GM12874 (cell line): ENCODE results near the gene IFITM5.

Experiments
- TF ChIP-seq, protein P1 (sequence below): IDR thresholded peaks from 2 replicates; pipeline ENCODE4 v1.5.1; 2011; ENCODE audit warnings: low read depth, mild to moderate bottlenecking, control low read depth, low read length, moderate library complexity; ENCODE audit not compliant: insufficient read depth

The IFITM5 gene

GRCh38 chr11:299081-299891 is at the start of gene IFITM5:
IFITM5 (minus strand) TSS chr11:299526; CDS start chr11:299490, 36 bp downstream.
- TF ChIP-seq, protein P1, sequence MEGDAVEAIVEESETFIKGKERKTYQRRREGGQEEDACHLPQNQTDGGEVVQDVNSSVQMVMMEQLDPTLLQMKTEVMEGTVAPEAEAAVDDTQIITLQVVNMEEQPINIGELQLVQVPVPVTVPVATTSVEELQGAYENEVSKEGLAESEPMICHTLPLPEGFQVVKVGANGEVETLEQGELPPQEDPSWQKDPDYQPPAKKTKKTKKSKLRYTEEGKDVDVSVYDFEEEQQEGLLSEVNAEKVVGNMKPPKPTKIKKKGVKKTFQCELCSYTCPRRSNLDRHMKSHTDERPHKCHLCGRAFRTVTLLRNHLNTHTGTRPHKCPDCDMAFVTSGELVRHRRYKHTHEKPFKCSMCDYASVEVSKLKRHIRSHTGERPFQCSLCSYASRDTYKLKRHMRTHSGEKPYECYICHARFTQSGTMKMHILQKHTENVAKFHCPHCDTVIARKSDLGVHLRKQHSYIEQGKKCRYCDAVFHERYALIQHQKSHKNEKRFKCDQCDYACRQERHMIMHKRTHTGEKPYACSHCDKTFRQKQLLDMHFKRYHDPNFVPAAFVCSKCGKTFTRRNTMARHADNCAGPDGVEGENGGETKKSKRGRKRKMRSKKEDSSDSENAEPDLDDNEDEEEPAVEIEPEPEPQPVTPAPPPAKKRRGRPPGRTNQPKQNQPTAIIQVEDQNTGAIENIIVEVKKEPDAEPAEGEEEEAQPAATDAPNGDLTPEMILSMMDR: no peak

- TF ChIP-seq, protein P1: no peak
Observed at GRCh38 chr11:346529-346928, 47.2 kb upstream of the IFITM5 start.

DNA sequence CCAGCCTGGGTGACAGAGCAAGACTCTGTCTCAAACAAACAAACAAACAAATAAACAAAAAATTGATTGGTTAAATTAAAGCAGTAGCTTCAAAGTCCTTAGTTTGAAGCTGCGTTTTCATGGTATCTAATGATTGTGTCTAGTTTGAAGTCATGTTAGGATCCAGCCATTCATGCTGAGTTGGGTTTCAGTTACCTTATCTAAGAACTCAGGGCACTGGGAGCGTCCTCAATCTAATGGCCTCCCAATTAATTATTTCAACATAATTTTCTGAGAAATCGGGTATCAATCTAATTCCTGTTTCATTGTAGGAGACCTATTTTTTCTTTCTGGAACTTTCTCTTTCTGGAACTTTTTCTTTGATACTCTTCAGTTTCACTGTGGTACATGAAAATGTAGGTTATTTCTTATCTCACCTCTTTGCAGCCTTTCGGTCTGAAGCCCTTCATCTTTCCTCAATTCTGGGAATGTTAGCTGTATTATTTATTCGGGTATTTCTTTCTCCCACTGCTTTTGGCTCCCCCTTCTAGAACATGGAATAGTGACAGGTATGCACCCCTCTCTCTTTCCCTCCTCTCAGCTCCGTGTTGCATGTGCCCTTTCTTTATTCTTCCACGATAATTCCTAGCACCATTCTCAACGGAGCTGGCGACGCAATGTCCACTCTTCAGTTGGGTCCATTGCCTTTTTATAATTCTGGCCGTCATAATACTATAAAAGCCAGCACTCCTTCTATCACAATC is 45.7 kb upstream of the IFITM5 start:
- TF ChIP-seq, protein P1: no peak

- TF ChIP-seq, protein P1: no peak
Observed at GRCh38 chr11:342328-342727, 43.0 kb upstream of the IFITM5 start.

DNA sequence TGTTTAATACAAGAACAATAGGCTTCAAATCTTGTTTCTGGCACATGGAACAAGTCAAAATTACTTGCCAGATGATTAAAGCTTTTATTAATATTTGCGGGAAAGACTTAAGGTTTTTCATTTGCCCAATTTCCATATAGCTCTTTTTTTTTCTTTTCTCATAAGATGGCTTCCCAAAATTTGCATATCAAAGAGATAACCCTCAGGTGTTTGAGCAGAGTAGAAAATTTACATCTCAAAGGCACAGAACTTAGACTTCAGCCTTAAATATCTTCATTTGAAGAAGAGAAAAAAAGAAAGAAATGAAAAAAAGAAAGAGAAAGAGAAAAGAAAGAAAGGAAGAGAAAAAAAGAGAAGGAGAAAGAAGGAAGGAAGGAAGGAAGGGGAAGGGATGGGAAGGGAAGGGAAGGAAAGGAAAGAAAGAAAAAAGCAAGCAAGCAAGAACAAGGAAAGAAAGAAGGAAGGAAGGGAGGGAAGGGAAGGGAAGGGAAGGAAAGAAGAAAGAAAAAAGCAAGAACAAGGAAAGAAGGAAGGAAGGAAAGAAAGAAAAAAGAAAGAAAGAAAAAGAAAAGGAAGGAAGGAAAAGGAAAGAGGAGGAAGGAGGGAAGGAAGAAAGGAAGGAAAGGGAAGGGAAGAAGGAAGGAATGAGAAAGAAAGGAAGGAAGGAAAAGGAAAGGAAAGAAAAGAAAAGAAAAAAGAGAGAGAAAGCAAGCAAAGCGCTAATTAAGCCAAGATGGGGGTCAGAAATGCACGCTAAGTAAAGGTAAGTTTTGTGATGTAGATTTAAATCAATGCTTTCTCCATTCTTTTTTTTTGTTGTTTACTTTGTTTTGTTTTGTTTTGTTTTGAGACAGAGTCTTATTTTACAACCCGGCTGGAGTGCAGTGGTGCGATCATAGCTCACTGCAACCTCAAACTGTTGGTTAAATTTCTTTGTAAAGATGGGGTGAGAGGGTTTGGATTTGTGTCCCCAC is 41.5 kb upstream of the IFITM5 start:
- TF ChIP-seq, protein P1: no peak

DNA sequence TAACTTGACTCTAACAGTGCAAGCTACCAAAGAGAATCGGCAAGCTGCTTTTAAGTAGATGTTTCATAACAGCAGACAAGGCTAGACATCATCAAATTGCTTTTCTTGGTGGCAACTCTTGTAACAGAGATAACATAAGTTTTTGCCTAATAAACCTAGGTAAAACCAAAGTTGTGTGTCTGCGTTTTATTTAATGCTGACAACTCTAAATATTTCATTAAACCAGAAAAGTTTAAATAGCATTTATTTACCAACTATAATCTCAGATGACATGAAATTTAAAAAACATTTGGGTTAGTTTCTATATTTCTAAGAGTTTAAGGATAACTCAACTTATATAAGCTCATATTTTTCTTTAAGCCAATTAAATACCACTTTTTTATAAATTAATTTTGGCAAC is 40.6 kb upstream of the IFITM5 start:
- TF ChIP-seq, protein P1: no peak
